Sigmoid colon (tissue), 7 donors: Measurements from ENCODE around the gene PAK3. TPM values are rescaled to one million over a fixed set of nuclear protein-coding genes. Genes with fewer than 3 reads are reported as not detected.

Experiments used
- DNase-seq: peaks from one replicate; pipeline ENCODE4 v3.0.0-alpha.2; 2019
- H3K27ac ChIP-seq, 4 donors: fragments of 200-600 bp; sonication (generic); one replicate each; pipeline ENCODE4 v1.5.1; 2016 to 2019; ENCODE audit warnings: mild to moderate bottlenecking in 1 of 4
- H3K27me3 ChIP-seq, 3 donors: fragments of 200-600 bp; sonication (generic); one replicate each; pipeline ENCODE4 v1.5.1; 2019; ENCODE audit warnings: mild to moderate bottlenecking in 1 of 3
- H3K36me3 ChIP-seq, 4 donors: fragments of 200-600 bp; sonication (generic); one replicate each; pipeline ENCODE4 v1.5.1; 2016 to 2019
- H3K4me1 ChIP-seq, 4 donors: fragments of 200-600 bp; sonication (generic); one replicate each; pipeline ENCODE4 v1.5.1; 2017 to 2019
- H3K4me3 ChIP-seq, 4 donors: fragments of 200-600 bp; sonication (generic); one replicate each; pipeline ENCODE4 v1.5.1; 2017 to 2019; ENCODE audit warnings: mild to moderate bottlenecking in 2 of 4, moderate library complexity in 1 of 4
- H3K9me3 ChIP-seq, 4 donors: fragments of 200-600 bp in 3 of 4; sonication (generic) in 3 of 4; one replicate each; pipeline versions ENCODE4 v1.5.1 to v1.6.1; 2013 to 2019
- CTCF ChIP-seq, 4 experiments: fragments of 450-650 bp in 3 of 4; fragments of 200-600 bp in 1 of 4; IDR thresholded peaks; one replicate each; pipeline ENCODE4 v1.5.1; 2016 to 2019; ENCODE audit warnings: antibody characterized with exemption in 4 of 4, mild to moderate bottlenecking in 3 of 4, moderate library complexity in 2 of 4
- EP300 ChIP-seq, 4 donors: sonication (generic); formaldehyde crosslinking; IDR thresholded peaks; one replicate each; pipeline ENCODE4 v1.6.1; 2017; ENCODE audit warnings: antibody characterized with exemption in 4 of 4
- POLR2A ChIP-seq, 2 donors: fragments of 450-650 bp; IDR thresholded peaks; one replicate each; pipeline ENCODE4 v1.6.1; 2016; ENCODE audit warnings: antibody characterized with exemption in 2 of 2, mild to moderate bottlenecking in 2 of 2, moderate library complexity in 2 of 2
- POLR2AphosphoS5 ChIP-seq, 4 donors: sonication (generic); formaldehyde crosslinking; IDR thresholded peaks; one replicate each; pipeline ENCODE4 v1.6.1; 2017; ENCODE audit warnings: antibody characterized with exemption in 4 of 4
- WGBS, 2 donors: extraction: QIAGEN DNeasy Blood & Tissue Kit; methylation state at CpG; one replicate each; pipeline ENCODE4 v1.1.7; 2013; 5-methylcytosine and 5-hydroxymethylcytosine counted together
- intact Hi-C: fragments of 100-400 bp; cut with DNase I; formaldehyde crosslinking; loops from one replicate; pipeline ENCODE4 v1.15.1; 2023
- polyA plus RNA-seq, 3 donors: library from polyadenylated mRNA; stranded (reverse); fragments of 200-250 nt; gene quantifications; one replicate each; pipeline ENCODE4 v1.2.3, GENCODE V29; 2013
- total RNA-seq, 4 donors: library from RNA; depleted of rRNA; stranded (reverse); fragments of >200 nt; gene quantifications; one replicate each; pipeline ENCODE4 v1.1.0, GENCODE V29; 2016
- donor health status: healthy with polysubstance abuse.
- donor health status: Bipolar disorder and iron deficiency.
- donor health status: healthy.

PAK3 gene
- total and polyA plus RNA-seq, 7 donors, result under 0.01 to 1.5 (median 1.2) TPM; not detected in 1

GRCh38 chrX:111254896-111255693 is 159.1 kb downstream of the PAK3 start:
- Histone ChIP-seq H3K36me3 (no peaks in the 10 kb centered on the region), H3K9me3 (no peaks in the 10 kb centered on the region), H3K27ac (no peak overlapping the region), H3K27me3 (no peaks in the 10 kb centered on the region), H3K4me3 (no peak overlapping the region), H3K4me1 (no peaks in the 10 kb centered on the region)
- intact Hi-C loops, result no loop called here
- no peak for TF ChIP-seq POLR2A (IDR thresholded peaks at IDR 0.05)
- TF ChIP-seq CTCF (IDR thresholded peaks at IDR 0.05), result no peak
- no peak for TF ChIP-seq POLR2AphosphoS5 (IDR thresholded peaks at IDR 0.05)
- TF ChIP-seq EP300 (IDR thresholded peaks at IDR 0.05), result no peak
- WGBS, 2 donors, result 88 to 93% methylated on average over 7 of the region's 7 CpGs
- DNase-seq, result no peak

GRCh38 chrX:111257733-111258132 is 161.7 kb downstream of the PAK3 start:
- no peak for DNase-seq
- TF ChIP-seq POLR2A (IDR thresholded peaks at IDR 0.05), result no peak
- TF ChIP-seq POLR2AphosphoS5 (IDR thresholded peaks at IDR 0.05), result peak in 1 of 4 donors; percentile 18
- Histone ChIP-seq H3K9me3 (no peaks in the 10 kb centered on the region), H3K27me3 (no peaks in the 10 kb centered on the region), H3K4me1 (no peaks in the 10 kb centered on the region), H3K4me3 (no peak overlapping the region), H3K36me3 (no peaks in the 10 kb centered on the region), H3K27ac (no peak overlapping the region)
- intact Hi-C loops, result no loop called here
- WGBS, 2 donors, result 77 to 83% methylated on average over 3 of the region's 3 CpGs

GRCh38 chrX:111259559-111259958 is 163.6 kb downstream of the PAK3 start:
- Histone ChIP-seq H3K9me3 (no peaks in the 10 kb centered on the region), H3K4me1 (no peaks in the 10 kb centered on the region), H3K27me3 (no peaks in the 10 kb centered on the region), H3K27ac (no peak overlapping the region), H3K36me3 (no peaks in the 10 kb centered on the region), H3K4me3 (no peak overlapping the region)
- no peak for DNase-seq
- 85 to 90% methylated on average over 3 of the region's 3 CpGs for WGBS, 2 donors
- intact Hi-C loops, result no loop called here
- TF ChIP-seq EP300 (IDR thresholded peaks at IDR 0.05), result no peak
- no peak for TF ChIP-seq POLR2A (IDR thresholded peaks at IDR 0.05)
- no peak for TF ChIP-seq CTCF (IDR thresholded peaks at IDR 0.05)
- TF ChIP-seq POLR2AphosphoS5 (IDR thresholded peaks at IDR 0.05), result no peak

GRCh38 chrX:111260451-111260850 is 164.5 kb downstream of the PAK3 start:
- 78 to 80% methylated on average over 3 of the region's 3 CpGs for WGBS, 2 donors
- H3K9me3 ChIP-seq, result no peaks in the 10 kb centered on the region
- no peaks in the 10 kb centered on the region for H3K36me3 ChIP-seq
- no peak overlapping the region for H3K4me3 ChIP-seq
- no peaks in the 10 kb centered on the region for H3K4me1 ChIP-seq
- TF ChIP-seq POLR2AphosphoS5 (IDR thresholded peaks at IDR 0.05) (no peak), EP300 (IDR thresholded peaks at IDR 0.05) (no peak)
- H3K27ac ChIP-seq, result no peak overlapping the region
- intact Hi-C loops, result no loop called here
- H3K27me3 ChIP-seq, result no peaks in the 10 kb centered on the region
- no peak for DNase-seq

- Histone ChIP-seq H3K4me3 (no peak overlapping the region), H3K27me3 (no peaks in the 10 kb centered on the region), H3K9me3 (no peaks in the 10 kb centered on the region), H3K36me3 (no peaks in the 10 kb centered on the region), H3K4me1 (no peaks in the 10 kb centered on the region), H3K27ac (no peak overlapping the region)
- TF ChIP-seq EP300 (IDR thresholded peaks at IDR 0.05) (no peak), POLR2AphosphoS5 (IDR thresholded peaks at IDR 0.05) (no peak), POLR2A (IDR thresholded peaks at IDR 0.05) (no peak), CTCF (IDR thresholded peaks at IDR 0.05) (no peak)
- DNase-seq, result no peak
- intact Hi-C loops, result no loop called here
- 69 to 75% methylated on average over 3 of the region's 3 CpGs for WGBS, 2 donors
Measured at GRCh38 chrX:111262086-111262485, 166.1 kb downstream of the PAK3 start.
